Measurements from ENCODE around the gene CCL19. TPM values are rescaled to one million over a fixed set of nuclear protein-coding genes. Genes with fewer than 3 reads are reported as not detected.

Gene CCL19
- total and polyA plus RNA-seq, 8 donors = 4.3 to 24.1 (median 7.8) TPM; not detected in 3

DNA sequence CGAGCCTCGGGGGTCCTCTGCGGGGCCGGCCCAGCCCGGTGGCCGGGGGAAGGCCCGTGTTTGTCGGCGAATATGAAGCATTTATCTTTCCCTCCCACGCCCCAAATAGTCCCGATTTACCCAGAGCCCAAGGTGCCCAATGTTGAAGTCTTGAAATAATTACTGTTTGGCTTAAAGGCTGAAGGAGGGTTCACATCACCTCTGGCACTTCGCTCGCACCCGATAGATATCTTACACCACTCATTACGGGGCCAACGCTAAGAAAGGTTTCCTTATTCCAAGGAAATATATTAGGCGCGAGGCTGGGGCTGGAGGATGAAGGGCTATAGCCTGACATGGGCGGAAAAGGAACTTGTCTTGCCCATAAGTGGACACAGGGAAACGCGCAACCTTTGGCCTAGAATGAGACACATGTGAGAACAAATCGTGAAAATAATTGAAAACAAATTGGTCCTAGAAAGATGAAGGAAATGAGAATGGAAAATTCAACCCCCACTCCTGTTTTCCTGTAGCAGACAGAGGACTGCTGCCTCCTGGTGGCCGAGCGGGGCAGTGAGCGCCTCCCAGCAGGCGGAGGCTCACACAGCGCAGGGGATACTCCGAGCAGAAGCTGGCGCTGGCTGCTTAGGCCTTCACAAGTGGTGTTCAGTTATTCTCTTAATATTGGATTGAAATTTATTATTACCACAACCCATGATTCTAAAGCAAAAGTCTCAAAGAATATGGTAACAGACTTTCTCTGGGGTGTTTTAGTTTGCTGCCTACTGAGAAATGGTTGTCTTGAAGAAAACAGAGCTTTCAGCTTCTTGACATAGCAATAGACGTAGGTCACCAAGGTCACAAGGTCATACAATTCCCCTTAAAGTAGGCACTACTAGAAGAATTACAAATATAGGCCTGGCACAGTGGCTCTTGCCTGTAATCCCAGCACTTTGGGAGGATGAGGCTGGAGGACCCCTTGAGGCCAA lies 11.0 kb upstream of the CCL19 start:
- H3K27me3 ChIP-seq = no peaks in the 10 kb centered on the region
- DNase-seq = peak; percentile 89 to 95
- TF ChIP-seq POLR2A (IDR thresholded peaks at IDR 0.05) (no peak), POLR2AphosphoS5 (IDR thresholded peaks at IDR 0.05) (peak in 2 of 3 donors; percentile 37 to 71), EP300 (IDR thresholded peaks at IDR 0.05) (no peak)
- TF ChIP-seq, protein P1, sequence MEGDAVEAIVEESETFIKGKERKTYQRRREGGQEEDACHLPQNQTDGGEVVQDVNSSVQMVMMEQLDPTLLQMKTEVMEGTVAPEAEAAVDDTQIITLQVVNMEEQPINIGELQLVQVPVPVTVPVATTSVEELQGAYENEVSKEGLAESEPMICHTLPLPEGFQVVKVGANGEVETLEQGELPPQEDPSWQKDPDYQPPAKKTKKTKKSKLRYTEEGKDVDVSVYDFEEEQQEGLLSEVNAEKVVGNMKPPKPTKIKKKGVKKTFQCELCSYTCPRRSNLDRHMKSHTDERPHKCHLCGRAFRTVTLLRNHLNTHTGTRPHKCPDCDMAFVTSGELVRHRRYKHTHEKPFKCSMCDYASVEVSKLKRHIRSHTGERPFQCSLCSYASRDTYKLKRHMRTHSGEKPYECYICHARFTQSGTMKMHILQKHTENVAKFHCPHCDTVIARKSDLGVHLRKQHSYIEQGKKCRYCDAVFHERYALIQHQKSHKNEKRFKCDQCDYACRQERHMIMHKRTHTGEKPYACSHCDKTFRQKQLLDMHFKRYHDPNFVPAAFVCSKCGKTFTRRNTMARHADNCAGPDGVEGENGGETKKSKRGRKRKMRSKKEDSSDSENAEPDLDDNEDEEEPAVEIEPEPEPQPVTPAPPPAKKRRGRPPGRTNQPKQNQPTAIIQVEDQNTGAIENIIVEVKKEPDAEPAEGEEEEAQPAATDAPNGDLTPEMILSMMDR (IDR thresholded peaks at IDR 0.05) = peak in 5 of 7 experiments; percentile 96 to 99 (median 97)
- peak overlapping the region; percentile 62 to 89 (median 72) for H3K4me3 ChIP-seq
- no peaks in the 10 kb centered on the region for H3K36me3 ChIP-seq
- peak overlapping the region; percentile 55 to 89 (median 77) for H3K27ac ChIP-seq
- intact Hi-C loops (cut with DNase I; ENCODE audit: low total_unique reads) = no loop called here
- H3K9me3 ChIP-seq = no peaks in the 10 kb centered on the region
- H3K4me1 ChIP-seq = peaks cover 0 to 15% (median 7%) of the 10 kb centered on the region in 4 donors
- 3% methylated on average over 21 to 30 of the region's 30 CpGs for WGBS, 5 donors

- Histone ChIP-seq H3K36me3 (no peaks in the 10 kb centered on the region), H3K27me3 (no peaks in the 10 kb centered on the region), H3K4me1 (peaks cover 0 to 15% (median 7%) of the 10 kb centered on the region in 4 donors), H3K9me3 (no peaks in the 10 kb centered on the region), H3K27ac (peak overlapping the region; percentile 55 to 89 (median 77)), H3K4me3 (peak overlapping the region; percentile 62 to 89 (median 72))
- peak in 1 of 3 donors; percentile 32 for TF ChIP-seq POLR2AphosphoS5 (IDR thresholded peaks at IDR 0.05)
- TF ChIP-seq POLR2A (IDR thresholded peaks at IDR 0.05) = no peak
- TF ChIP-seq, protein P1 (IDR thresholded peaks at IDR 0.05) = peak in 5 of 7 experiments; percentile 77 to 91 (median 90)
- WGBS, 5 donors = 6 to 17% (median 8%) methylated on average over 19 to 52 of the region's 52 CpGs
- DNase-seq = peak; percentile 80 to 92
- intact Hi-C loops (cut with DNase I; ENCODE audit: low total_unique reads) = no loop called here
Observed at GRCh38 chr9:34701023-34701768, 10.1 kb upstream of the CCL19 start.

DNA sequence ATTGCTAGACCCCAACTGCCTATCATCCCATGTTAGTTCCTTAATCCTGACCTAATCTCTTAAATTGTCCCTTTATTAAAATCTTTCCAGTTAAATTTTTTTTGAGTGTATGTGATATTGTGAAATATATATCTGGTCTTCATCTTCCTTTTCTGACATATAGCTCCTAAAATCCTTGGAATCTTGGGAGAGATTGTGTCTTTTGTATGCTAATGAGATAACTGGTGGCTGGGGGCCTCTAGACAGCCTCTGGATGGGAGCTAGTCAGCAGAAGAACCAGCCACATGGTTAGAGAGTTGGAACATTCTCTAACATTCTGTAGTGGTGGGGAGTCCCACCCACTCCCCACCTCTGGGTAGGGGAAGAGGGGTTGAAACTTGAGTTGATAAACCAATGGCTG lies 3.7 kb upstream of the CCL19 start:
- H3K4me1 ChIP-seq = peaks cover 0 to 16% (median 0%) of the 10 kb centered on the region in 4 donors
- no peak overlapping the region for H3K4me3 ChIP-seq
- H3K9me3 ChIP-seq = no peaks in the 10 kb centered on the region
- H3K27ac ChIP-seq = no peak overlapping the region
- TF ChIP-seq, protein P1 (IDR thresholded peaks at IDR 0.05) = no peak
- TF ChIP-seq POLR2A (IDR thresholded peaks at IDR 0.05) (no peak), POLR2AphosphoS5 (IDR thresholded peaks at IDR 0.05) (no peak), EP300 (IDR thresholded peaks at IDR 0.05) (no peak)
- DNase-seq = no peak
- no peaks in the 10 kb centered on the region for H3K36me3 ChIP-seq
- no peaks in the 10 kb centered on the region for H3K27me3 ChIP-seq
- intact Hi-C loops (cut with DNase I; ENCODE audit: low total_unique reads) = no loop called here

- WGBS, 5 donors = 73 to 88% (median 77%) methylated on average over 2 of the region's 2 CpGs
- TF ChIP-seq, protein P1 (IDR thresholded peaks at IDR 0.05) = no peak
- TF ChIP-seq POLR2AphosphoS5 (IDR thresholded peaks at IDR 0.05) (no peak), EP300 (IDR thresholded peaks at IDR 0.05) (no peak), POLR2A (IDR thresholded peaks at IDR 0.05) (no peak)
- Histone ChIP-seq H3K4me3 (no peak overlapping the region), H3K9me3 (no peaks in the 10 kb centered on the region), H3K27ac (no peak overlapping the region), H3K27me3 (no peaks in the 10 kb centered on the region), H3K4me1 (peaks cover 0 to 16% (median 5%) of the 10 kb centered on the region in 4 donors), H3K36me3 (no peaks in the 10 kb centered on the region)
- intact Hi-C loops (cut with DNase I; ENCODE audit: low total_unique reads) = no loop called here
- no peak for DNase-seq
Observed at GRCh38 chr9:34693560-34693959, 2.5 kb upstream of the CCL19 start.
